Ascending aorta (tissue), 2 donors: ENCODE measurements around the gene RNF220. TPM values are rescaled to one million over a fixed set of nuclear protein-coding genes. Genes with fewer than 3 reads are reported as not detected.

Source experiments
- DNase-seq, 2 donors: peaks; one replicate each; pipeline ENCODE4 v3.0.0-alpha.2; 2019; ENCODE audit warnings: low spot score in 2 of 2
- H3K27ac ChIP-seq, 2 donors: fragments of 200-600 bp; sonication (generic); one replicate each; pipeline ENCODE4 v1.5.1; 2016 to 2017; ENCODE audit warnings: mild to moderate bottlenecking in 1 of 2
- H3K27me3 ChIP-seq: fragments of 200-600 bp; sonication (generic); one replicate; pipeline ENCODE4 v1.5.1; 2017
- H3K36me3 ChIP-seq, 2 donors: fragments of 200-600 bp; sonication (generic); one replicate each; pipeline ENCODE4 v1.5.1; 2016
- H3K4me1 ChIP-seq, 2 donors: fragments of 200-600 bp; sonication (generic); one replicate each; pipeline ENCODE4 v1.5.1; 2016 to 2017; ENCODE audit warnings: mild to moderate bottlenecking in 1 of 2
- H3K4me3 ChIP-seq, 2 donors: fragments of 200-600 bp; sonication (generic); one replicate each; pipeline ENCODE4 v1.5.1; 2016 to 2017; ENCODE audit warnings: mild to moderate bottlenecking in 1 of 2
- H3K9me3 ChIP-seq, 2 donors: fragments of 200-600 bp; sonication (generic); one replicate each; pipeline ENCODE4 v1.5.1; 2016
- CTCF ChIP-seq, 3 experiments: fragments of 200-600 bp in 2 of 3; fragments of 450-650 bp in 1 of 3; sonication (generic) in 2 of 3; IDR thresholded peaks; one replicate each; pipeline ENCODE4 v1.5.1; 2016 to 2019; ENCODE audit warnings: antibody characterized with exemption in 3 of 3, mild to moderate bottlenecking in 1 of 3, moderate library complexity in 1 of 3
- intact Hi-C: fragments of 100-400 bp; cut with DNase I; formaldehyde crosslinking; loops from one replicate; pipeline ENCODE4 v1.15.1; 2023
- total RNA-seq: library from RNA; depleted of rRNA; stranded (reverse); fragments of >200 nt; gene quantifications from one replicate; pipeline ENCODE4 v1.1.0, GENCODE V29; 2016

RNF220 gene
- total RNA-seq, 1 donor from 2014 or later = 54.8 TPM

- DNase-seq = no peak
These were observed 280.2 kb downstream of the RNF220 start for GRCh38 chr1:44685218-44685617.

GRCh38 chr1:44685881-44686280 lies 280.8 kb downstream of the RNF220 start:
- H3K4me3 ChIP-seq = no peak overlapping the region
- DNase-seq = no peak
- no peaks in the 10 kb centered on the region for H3K27me3 ChIP-seq
- no peaks in the 10 kb centered on the region for H3K36me3 ChIP-seq
- H3K27ac ChIP-seq = no peak overlapping the region
- H3K9me3 ChIP-seq = no peaks in the 10 kb centered on the region
- intact Hi-C loops = no loop called here
- no peak for TF ChIP-seq CTCF (IDR thresholded peaks at IDR 0.05)
- H3K4me1 ChIP-seq = no peaks in the 10 kb centered on the region

More at GRCh38 chr1:44685218-44685617, 280.2 kb downstream of the RNF220 start:
- TF ChIP-seq CTCF (IDR thresholded peaks at IDR 0.05) = no peak
- H3K27ac ChIP-seq = no peak overlapping the region
- intact Hi-C loops = no loop called here
- H3K4me1 ChIP-seq = no peaks in the 10 kb centered on the region
- no peaks in the 10 kb centered on the region for H3K27me3 ChIP-seq
- H3K9me3 ChIP-seq = no peaks in the 10 kb centered on the region
- no peak overlapping the region for H3K4me3 ChIP-seq
- H3K36me3 ChIP-seq = no peaks in the 10 kb centered on the region

GRCh38 chr1:44688760-44689446 lies 283.8 kb downstream of the RNF220 start:
- H3K4me1 ChIP-seq = no peaks in the 10 kb centered on the region
- no peaks in the 10 kb centered on the region for H3K27me3 ChIP-seq
- no peaks in the 10 kb centered on the region for H3K9me3 ChIP-seq
- no peak overlapping the region for H3K27ac ChIP-seq
- no peak for TF ChIP-seq CTCF (IDR thresholded peaks at IDR 0.05)
- H3K4me3 ChIP-seq = no peak overlapping the region
- intact Hi-C loops = no loop called here
- no peaks in the 10 kb centered on the region for H3K36me3 ChIP-seq
- no peak for DNase-seq

GRCh38 chr1:44689447-44689765 lies 284.4 kb downstream of the RNF220 start:
- no peak for TF ChIP-seq CTCF (IDR thresholded peaks at IDR 0.05)
- no peaks in the 10 kb centered on the region for H3K27me3 ChIP-seq
- intact Hi-C loops = no loop called here
- H3K27ac ChIP-seq = no peak overlapping the region
- no peaks in the 10 kb centered on the region for H3K36me3 ChIP-seq
- H3K9me3 ChIP-seq = no peaks in the 10 kb centered on the region
- no peak overlapping the region for H3K4me3 ChIP-seq
- no peak for DNase-seq
- no peaks in the 10 kb centered on the region for H3K4me1 ChIP-seq

GRCh38 chr1:44693159-44693558 lies 288.1 kb downstream of the RNF220 start:
- no peaks in the 10 kb centered on the region for H3K27me3 ChIP-seq
- no peak overlapping the region for H3K27ac ChIP-seq
- intact Hi-C loops = no loop called here
- no peaks in the 10 kb centered on the region for H3K4me1 ChIP-seq
- TF ChIP-seq CTCF (IDR thresholded peaks at IDR 0.05) = no peak
- no peaks in the 10 kb centered on the region for H3K9me3 ChIP-seq
- no peak for DNase-seq
- no peak overlapping the region for H3K4me3 ChIP-seq
- no peaks in the 10 kb centered on the region for H3K36me3 ChIP-seq

- DNase-seq = no peak
- Histone ChIP-seq H3K9me3 (no peaks in the 10 kb centered on the region), H3K27ac (no peak overlapping the region), H3K4me3 (no peak overlapping the region), H3K36me3 (no peaks in the 10 kb centered on the region), H3K27me3 (no peaks in the 10 kb centered on the region), H3K4me1 (no peaks in the 10 kb centered on the region)
- no peak for TF ChIP-seq CTCF (IDR thresholded peaks at IDR 0.05)
- intact Hi-C loops = no loop called here
These were observed 288.8 kb downstream of the RNF220 start for GRCh38 chr1:44693900-44694299.
